ENCODE measurements around the gene FILIP1. TPM values are rescaled to one million over a fixed set of nuclear protein-coding genes. Genes with fewer than 3 reads are reported as not detected.

FILIP1 gene
- total RNA-seq, 4 donors from 2014 or later = 0.08 to 2.3 (median 0.25) TPM

DNA sequence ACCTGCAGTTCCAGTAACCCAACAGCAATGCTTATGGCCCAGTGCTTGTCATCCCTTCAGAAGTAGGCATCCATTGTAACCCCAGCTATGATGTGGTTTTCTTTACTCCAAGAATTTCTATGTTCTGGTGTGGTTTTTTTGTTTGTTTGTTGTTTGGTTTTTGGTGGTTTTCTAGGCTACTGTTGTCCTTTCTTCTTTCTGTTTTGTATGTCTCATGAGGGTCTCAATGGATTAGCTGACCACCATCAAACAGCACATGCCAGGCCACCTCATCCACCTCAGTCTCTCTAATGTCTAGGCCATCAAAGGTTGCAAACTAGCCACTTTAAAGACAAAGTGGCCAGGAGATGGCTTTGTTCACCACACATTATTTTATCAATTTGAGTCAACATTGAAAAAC lies 149.6 kb downstream of the FILIP1 start:
- H3K4me3 ChIP-seq = no peak overlapping the region
- H3K27me3 ChIP-seq = no peaks in the 10 kb centered on the region
- H3K27ac ChIP-seq = no peak overlapping the region
- no peak for DNase-seq (ENCODE audit: low spot score in 2 of 2)
- H3K4me1 ChIP-seq = no peaks in the 10 kb centered on the region
- no peaks in the 10 kb centered on the region for H3K36me3 ChIP-seq
- TF ChIP-seq POLR2A (IDR thresholded peaks at IDR 0.05) = no peak
- TF ChIP-seq EP300 (IDR thresholded peaks at IDR 0.05) = no peak
- no peak for TF ChIP-seq CTCF (IDR thresholded peaks at IDR 0.05)
- H3K9me3 ChIP-seq = no peaks in the 10 kb centered on the region

- Histone ChIP-seq H3K4me3 (no peak overlapping the region), H3K4me1 (peaks cover 6% of the 10 kb centered on the region), H3K27ac (no peak overlapping the region), H3K36me3 (no peaks in the 10 kb centered on the region), H3K27me3 (no peaks in the 10 kb centered on the region), H3K9me3 (no peaks in the 10 kb centered on the region)
- WGBS = 55% methylated on average over 4 of the region's 4 CpGs
- no peak for TF ChIP-seq CTCF (IDR thresholded peaks at IDR 0.05)
- no peak for DNase-seq (ENCODE audit: low spot score in 2 of 2)
These were observed 155.6 kb downstream of the FILIP1 start for GRCh38 chr6:75337835-75338580.

GRCh38 chr6:75334266-75335040 lies 159.1 kb downstream of the FILIP1 start:
- Histone ChIP-seq H3K9me3 (no peaks in the 10 kb centered on the region), H3K27me3 (no peaks in the 10 kb centered on the region), H3K4me3 (no peak overlapping the region), H3K27ac (peak overlapping the region; percentile 9), H3K4me1 (peaks cover 6% of the 10 kb centered on the region), H3K36me3 (no peaks in the 10 kb centered on the region)
- no peak for DNase-seq (ENCODE audit: low spot score in 2 of 2)
- TF ChIP-seq POLR2AphosphoS5 (IDR thresholded peaks at IDR 0.05) (no peak), EP300 (IDR thresholded peaks at IDR 0.05) (no peak), CTCF (IDR thresholded peaks at IDR 0.05) (no peak), POLR2A (IDR thresholded peaks at IDR 0.05) (no peak)
- WGBS = 43% methylated on average over 4 of the region's 4 CpGs

DNA sequence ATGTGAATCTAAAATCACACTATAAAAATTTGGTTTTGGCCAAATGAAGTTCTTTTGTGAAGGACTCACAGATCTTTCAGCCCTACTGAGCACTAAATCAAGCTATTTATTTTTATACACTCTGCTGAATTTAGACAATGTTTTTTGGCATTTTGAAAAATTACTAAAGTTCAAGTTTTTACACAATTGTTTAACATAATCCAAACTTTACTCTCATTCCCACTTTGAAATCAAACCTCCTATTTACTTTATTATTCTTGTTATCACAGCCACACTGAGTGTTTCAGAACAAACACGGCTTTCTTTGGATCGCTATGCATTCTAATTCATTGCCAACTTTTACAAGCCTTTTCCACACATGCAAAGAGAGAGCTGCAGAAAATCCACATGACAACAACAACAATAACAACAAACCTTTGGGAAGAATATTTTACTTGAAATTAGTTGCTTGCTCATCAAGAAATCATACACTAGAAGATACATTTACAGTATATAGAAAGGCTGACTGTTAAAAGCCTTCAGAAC lies 159.9 kb downstream of the FILIP1 start:
- DNase-seq (ENCODE audit: low spot score in 2 of 2) = no peak
- TF ChIP-seq CTCF (IDR thresholded peaks at IDR 0.05) (no peak), POLR2AphosphoS5 (IDR thresholded peaks at IDR 0.05) (no peak), EP300 (IDR thresholded peaks at IDR 0.05) (no peak), POLR2A (IDR thresholded peaks at IDR 0.05) (no peak)
- H3K36me3 ChIP-seq = no peaks in the 10 kb centered on the region
- WGBS = 67% methylated on average over 2 of the region's 2 CpGs
- no peaks in the 10 kb centered on the region for H3K9me3 ChIP-seq
- peaks cover 6% of the 10 kb centered on the region for H3K4me1 ChIP-seq
- no peaks in the 10 kb centered on the region for H3K27me3 ChIP-seq
- no peak overlapping the region for H3K4me3 ChIP-seq
- no peak overlapping the region for H3K27ac ChIP-seq

GRCh38 chr6:75331151-75331550 lies 162.4 kb downstream of the FILIP1 start:
- 89% methylated on average over 2 of the region's 2 CpGs for WGBS

More at GRCh38 chr6:75331151-75331550, 162.4 kb downstream of the FILIP1 start:
- no peaks in the 10 kb centered on the region for H3K27me3 ChIP-seq
- no peaks in the 10 kb centered on the region for H3K36me3 ChIP-seq
- DNase-seq (ENCODE audit: low spot score in 2 of 2) = no peak
- H3K27ac ChIP-seq = no peak overlapping the region
- no peak overlapping the region for H3K4me3 ChIP-seq
- no peak for TF ChIP-seq POLR2AphosphoS5 (IDR thresholded peaks at IDR 0.05)
- no peak for TF ChIP-seq EP300 (IDR thresholded peaks at IDR 0.05)
- no peak for TF ChIP-seq POLR2A (IDR thresholded peaks at IDR 0.05)
- no peak for TF ChIP-seq CTCF (IDR thresholded peaks at IDR 0.05)
- no peaks in the 10 kb centered on the region for H3K9me3 ChIP-seq
- peaks cover 6% of the 10 kb centered on the region for H3K4me1 ChIP-seq

Measured in suprapubic skin (tissue), 4 donors.